G401.6 (cell line): Measurements from ENCODE around the gene NACC1.
"Not testable (repeated sequence)": the region's sequence is repeated elsewhere in the genome, so short reads cannot be mapped to it uniquely, and the experiment has no call there.

Experiments used
- FAIRE-seq: peaks from 2 replicates; lab custom pipeline; 2012; peaks lifted over from hg19 to GRCh38; lab: Jason Lieb, UNC

NACC1 gene

GRCh38 chr19:13146763-13147563 lies 28.9 kb downstream of the NACC1 start:
- FAIRE-seq, result no peak

GRCh38 chr19:13149173-13149627 lies 31.1 kb downstream of the NACC1 start:
- not testable (repeated sequence) for FAIRE-seq

- no peak for FAIRE-seq
Observed at GRCh38 chr19:13149628-13150186, 31.6 kb downstream of the NACC1 start.

GRCh38 chr19:13150187-13150930 lies 32.3 kb downstream of the NACC1 start, which contains the start of the genes IER2 and STX10:
Gene IER2, plus strand, starts transcription at chr19:13150411. Its CDS starts 2,776 bp downstream, at chr19:13153187.
Gene STX10, minus strand, starts transcription at chr19:13150375. Its CDS starts 202 bp downstream, at chr19:13150173.
- peak; percentile 81 for FAIRE-seq

GRCh38 chr19:13150931-13151604 lies 33.0 kb downstream of the NACC1 start:
- FAIRE-seq, result no peak

GRCh38 chr19:13151605-13152355 lies 33.7 kb downstream of the NACC1 start:
- peak; percentile 77 for FAIRE-seq

GRCh38 chr19:13152356-13152973 lies 34.4 kb downstream of the NACC1 start:
- FAIRE-seq, result peak; percentile 82

- no peak for FAIRE-seq
Observed at GRCh38 chr19:13152974-13153568, 35.0 kb downstream of the NACC1 start.

GRCh38 chr19:13153569-13154240 lies 35.6 kb downstream of the NACC1 start:
- FAIRE-seq, result no peak

- FAIRE-seq, result no peak
Observed at GRCh38 chr19:13154241-13154778, 36.2 kb downstream of the NACC1 start.

GRCh38 chr19:13154911-13155471 lies 36.9 kb downstream of the NACC1 start:
- no peak for FAIRE-seq

- no peak for FAIRE-seq
Observed at GRCh38 chr19:13155472-13156359, 37.7 kb downstream of the NACC1 start.

- no peak for FAIRE-seq
Observed at GRCh38 chr19:13159713-13160112, 41.6 kb downstream of the NACC1 start.

GRCh38 chr19:13160557-13160956 lies 42.5 kb downstream of the NACC1 start:
- no peak for FAIRE-seq

GRCh38 chr19:13162724-13163608 lies 44.9 kb downstream of the NACC1 start:
- peak; percentile 75 for FAIRE-seq

- no peak for FAIRE-seq
Observed at GRCh38 chr19:13163609-13164342, 45.7 kb downstream of the NACC1 start.
